SK-N-SH (cell line): Measurements from ENCODE around the gene SPRED1. TPM values are rescaled to one million over a fixed set of nuclear protein-coding genes. Genes with fewer than 3 reads are reported as not detected.

Experiments used
- CTCF ChIA-PET: fragments of 300-600, 350-600 bp; formaldehyde crosslinking; extraction: SDS; loops from one replicate; lab custom pipeline; 2021; lab: Yijun Ruan, JAX
- POLR2A ChIA-PET: fragments of 350-600 bp; sonication (Branson Sonifier 250); formaldehyde crosslinking; extraction: SDS; loops from one replicate; lab custom pipeline; 2020; ENCODE audit warnings: antibody characterized with exemption, inconsistent platforms; lab: Yijun Ruan, JAX
- DNase-seq: peaks from one replicate; pipeline ENCODE4 v3.0.0; 2012
- H2AFZ ChIP-seq: fragments of 200-600 bp; sonication (generic); 2 replicates; pipeline ENCODE4 v1.8.1; 2016; ENCODE audit warnings: antibody characterized with exemption, mild to moderate bottlenecking, low read depth
- H3F3A ChIP-seq: fragments of 200-600 bp; sonication (generic); replicated peaks from 2 replicates; pipeline ENCODE3; 2016; ENCODE audit warnings: antibody characterized with exemption, mild to moderate bottlenecking; ENCODE audit not compliant: insufficient read depth
- H3K27ac ChIP-seq, 2 experiments: fragments of 200-500 bp in 1 of 2; fragments of 200-600 bp in 1 of 2; sonication (Bioruptor generic) in 1 of 2; sonication (generic), shearing (Covaris generic) in 1 of 2; 2 replicates each; pipeline versions ENCODE4 v1.5.1 to v1.6.1; 2014 to 2016; ENCODE audit warnings: low read depth in 2 of 2, inconsistent platforms in 1 of 2, low read length in 1 of 2, mild to moderate bottlenecking in 1 of 2, mixed read lengths in 1 of 2
- H3K27me3 ChIP-seq: fragments of 200-600 bp; sonication (generic), shearing (Covaris generic); 2 replicates; pipeline ENCODE4 v1.6.1; 2016; ENCODE audit warnings: mixed run types; ENCODE audit not compliant: insufficient read depth
- H3K36me3 ChIP-seq, 2 experiments: fragments of 200-500 bp in 1 of 2; fragments of 200-600 bp in 1 of 2; sonication (Bioruptor generic) in 1 of 2; sonication (generic) in 1 of 2; replicated peaks in 1 of 2; 2 replicates each; pipeline versions ENCODE3 to v1.5.1; 2014 to 2016; ENCODE audit warnings: low read length in 1 of 2, mild to moderate bottlenecking in 1 of 2; ENCODE audit not compliant: insufficient read depth in 2 of 2, control insufficient read depth in 1 of 2
- H3K4me1 ChIP-seq, 2 experiments: fragments of 200-500 bp in 1 of 2; fragments of 200-600 bp in 1 of 2; sonication (Bioruptor generic) in 1 of 2; sonication (generic), shearing (Covaris generic) in 1 of 2; 2 replicates each; pipeline versions ENCODE4 v1.5.1 to v1.6.1; 2014 to 2016; ENCODE audit warnings: low read depth in 1 of 2, low read length in 1 of 2, mixed run types in 1 of 2; ENCODE audit not compliant: insufficient read depth in 2 of 2, control insufficient read depth in 1 of 2
- H3K4me2 ChIP-seq: fragments of 200-600 bp; sonication (generic), shearing (Covaris generic); 2 replicates; pipeline ENCODE4 v1.6.1; 2017; ENCODE audit warnings: mixed run types
- H3K4me3 ChIP-seq, 2 experiments: fragments of 200-500 bp in 1 of 2; fragments of 200-600 bp in 1 of 2; sonication (Bioruptor generic) in 1 of 2; sonication (generic), shearing (Covaris generic) in 1 of 2; 2 replicates each; pipeline versions ENCODE4 v1.5.1 to v1.8.1; 2014 to 2016; ENCODE audit warnings: low read depth in 2 of 2, inconsistent platforms in 1 of 2, low read length in 1 of 2, mild to moderate bottlenecking in 1 of 2, mixed read lengths in 1 of 2, moderate library complexity in 1 of 2
- H3K79me2 ChIP-seq: fragments of 200-600 bp; sonication (generic); 2 replicates; pipeline ENCODE4 v1.8.1; 2017; ENCODE audit warnings: mild to moderate bottlenecking; ENCODE audit not compliant: insufficient read depth
- H3K9ac ChIP-seq: fragments of 200-600 bp; sonication (generic); 2 replicates; pipeline ENCODE4 v1.6.1; 2017; ENCODE audit warnings: mixed run types
- H3K9me2 ChIP-seq: fragments of 200-600 bp; sonication (generic); 2 replicates; pipeline ENCODE4 v1.6.1; 2017; ENCODE audit warnings: mixed run types
- H3K9me3 ChIP-seq: fragments of 200-600 bp; sonication (generic); 2 replicates; pipeline ENCODE4 v1.6.1; 2017; ENCODE audit warnings: mixed run types, mild to moderate bottlenecking, moderate library complexity
- H4K20me1 ChIP-seq: fragments of 200-600 bp; sonication (generic); 2 replicates; pipeline ENCODE4 v1.6.1; 2017; ENCODE audit warnings: mild to moderate bottlenecking, mixed run types; ENCODE audit not compliant: insufficient read depth
- ELF1 ChIP-seq: IDR thresholded peaks from 2 replicates; pipeline ENCODE4 v1.4.0; 2012
- EP300 ChIP-seq, 2 experiments: IDR thresholded peaks; 2 replicates each; pipeline versions ENCODE4 v1.4.0 to v1.6.1; 2012; ENCODE audit warnings: borderline replicate concordance in 1 of 2, low read depth in 1 of 2, low read length in 1 of 2
- EZH2phosphoT487 ChIP-seq: fragments of 200-600 bp; sonication (generic); IDR thresholded peaks from 2 replicates; pipeline ENCODE4 v1.6.1; 2017; ENCODE audit warnings: low read depth, mixed run types, mild to moderate bottlenecking, antibody characterized with exemption, moderate library complexity, borderline replicate concordance
- FOSL2 ChIP-seq: IDR thresholded peaks from 2 replicates; pipeline ENCODE4 v1.4.0; 2012; ENCODE audit warnings: low read depth, mild to moderate bottlenecking, moderate library complexity, borderline replicate concordance
- FOXM1 ChIP-seq: IDR thresholded peaks from 2 replicates; pipeline ENCODE4 v1.4.0; 2012; ENCODE audit warnings: low read depth, mild to moderate bottlenecking
- GABPA ChIP-seq: IDR thresholded peaks from 2 replicates; pipeline ENCODE4 v1.4.0; 2012; ENCODE audit warnings: low read depth, mild to moderate bottlenecking
- MAX ChIP-seq: IDR thresholded peaks from 2 replicates; pipeline ENCODE4 v1.4.0; 2012; ENCODE audit warnings: low read depth
- MEF2A ChIP-seq: IDR thresholded peaks from 2 replicates; pipeline ENCODE4 v1.4.0; 2012; ENCODE audit warnings: low read depth, borderline replicate concordance
- MXI1 ChIP-seq: IDR thresholded peaks from 2 replicates; pipeline ENCODE4 v1.6.1; 2012; ENCODE audit warnings: mild to moderate bottlenecking, low read depth, low read length, improper control_type of control experiment
- NRF1 ChIP-seq: IDR thresholded peaks from 2 replicates; pipeline ENCODE4 v1.6.1; 2012; ENCODE audit warnings: low read depth, mild to moderate bottlenecking, low read length
- RFX5 ChIP-seq: IDR thresholded peaks from 2 replicates; pipeline ENCODE4 v1.6.1; 2012; ENCODE audit warnings: mild to moderate bottlenecking, improper control_type of control experiment, low read length
- TCF12 ChIP-seq: IDR thresholded peaks from 2 replicates; pipeline ENCODE4 v1.4.0; 2012
- TEAD4 ChIP-seq: IDR thresholded peaks from 2 replicates; pipeline ENCODE4 v1.4.0; 2012; ENCODE audit warnings: mild to moderate bottlenecking, borderline replicate concordance; ENCODE audit not compliant: insufficient read depth
- USF2 ChIP-seq: fragments of 150-350 bp; IDR thresholded peaks from 2 replicates; pipeline ENCODE4 v1.6.1; 2017; ENCODE audit warnings: antibody characterized with exemption, low read length, low read depth, borderline replicate concordance
- WGBS: methylation state at CpG from one replicate; pipeline ENCODE4 v1.1.6; 2017; ENCODE audit warnings: low lambda C conversion rate; 5-methylcytosine and 5-hydroxymethylcytosine counted together
- polyA plus RNA-seq, 3 experiments: library from polyadenylated mRNA; depleted of rRNA; stranded (reverse); fragments of >200 nt; gene quantifications; 2 replicates each; pipeline ENCODE4 v1.2.3, GENCODE V29; 2012
- TF ChIP-seq, protein P1 (sequence below): IDR thresholded peaks from 2 replicates; pipeline ENCODE4; 2012
- TF ChIP-seq, protein P2 (sequence below): IDR thresholded peaks from 2 replicates; pipeline ENCODE4 v1.4.0; 2012; ENCODE audit warnings: low read depth, borderline replicate concordance
- TF ChIP-seq, protein P3 (sequence below): fragments of 150-350 bp; IDR thresholded peaks from 2 replicates; pipeline ENCODE4 v1.6.1; 2016; ENCODE audit warnings: mild to moderate bottlenecking, low read depth, low read length
- TF ChIP-seq, protein P4 (sequence below): IDR thresholded peaks from 2 replicates; pipeline ENCODE4 v1.4.0; 2012; ENCODE audit warnings: low read depth, borderline replicate concordance

SPRED1 gene
- polyA plus RNA-seq, 1 of the 3 experiments (the other 2 are of a cell fraction) = 4.4 TPM

GRCh38 chr15:38228618-38229017 lies 24.0 kb upstream of the SPRED1 start:
- H3K36me3 ChIP-seq = no peaks in the 10 kb centered on the region
- peaks cover 5 to 6% of the 10 kb centered on the region in 2 experiments; a peak in 3 of 4 replicates for H3K4me1 ChIP-seq
- no peak overlapping the region for H2AFZ ChIP-seq
- CTCF ChIA-PET = no interaction called here
- no peak for DNase-seq
- H4K20me1 ChIP-seq = no peaks in the 10 kb centered on the region
- no peak overlapping the region for H3K4me2 ChIP-seq
- peaks cover 6% of the 10 kb centered on the region for H3F3A ChIP-seq
- no peak for TF ChIP-seq MAX
- TF ChIP-seq USF2 = no peak
- no peak for TF ChIP-seq NRF1
- no peak for TF ChIP-seq GABPA
- no peak for TF ChIP-seq FOSL2
- TF ChIP-seq FOXM1 = no peak
- no peak for TF ChIP-seq TCF12
- TF ChIP-seq EP300 (IDR thresholded peaks at IDR 0.05; ENCODE audit: borderline replicate concordance in 1 of 2, low read depth in 1 of 2, low read length in 1 of 2) = no peak
- TF ChIP-seq RFX5 = no peak
- TF ChIP-seq, protein P1, sequence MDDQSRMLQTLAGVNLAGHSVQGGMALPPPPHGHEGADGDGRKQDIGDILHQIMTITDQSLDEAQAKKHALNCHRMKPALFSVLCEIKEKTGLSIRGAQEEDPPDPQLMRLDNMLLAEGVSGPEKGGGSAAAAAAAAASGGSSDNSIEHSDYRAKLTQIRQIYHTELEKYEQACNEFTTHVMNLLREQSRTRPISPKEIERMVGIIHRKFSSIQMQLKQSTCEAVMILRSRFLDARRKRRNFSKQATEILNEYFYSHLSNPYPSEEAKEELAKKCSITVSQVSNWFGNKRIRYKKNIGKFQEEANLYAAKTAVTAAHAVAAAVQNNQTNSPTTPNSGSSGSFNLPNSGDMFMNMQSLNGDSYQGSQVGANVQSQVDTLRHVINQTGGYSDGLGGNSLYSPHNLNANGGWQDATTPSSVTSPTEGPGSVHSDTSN = no peak
- TF ChIP-seq, protein P2, sequence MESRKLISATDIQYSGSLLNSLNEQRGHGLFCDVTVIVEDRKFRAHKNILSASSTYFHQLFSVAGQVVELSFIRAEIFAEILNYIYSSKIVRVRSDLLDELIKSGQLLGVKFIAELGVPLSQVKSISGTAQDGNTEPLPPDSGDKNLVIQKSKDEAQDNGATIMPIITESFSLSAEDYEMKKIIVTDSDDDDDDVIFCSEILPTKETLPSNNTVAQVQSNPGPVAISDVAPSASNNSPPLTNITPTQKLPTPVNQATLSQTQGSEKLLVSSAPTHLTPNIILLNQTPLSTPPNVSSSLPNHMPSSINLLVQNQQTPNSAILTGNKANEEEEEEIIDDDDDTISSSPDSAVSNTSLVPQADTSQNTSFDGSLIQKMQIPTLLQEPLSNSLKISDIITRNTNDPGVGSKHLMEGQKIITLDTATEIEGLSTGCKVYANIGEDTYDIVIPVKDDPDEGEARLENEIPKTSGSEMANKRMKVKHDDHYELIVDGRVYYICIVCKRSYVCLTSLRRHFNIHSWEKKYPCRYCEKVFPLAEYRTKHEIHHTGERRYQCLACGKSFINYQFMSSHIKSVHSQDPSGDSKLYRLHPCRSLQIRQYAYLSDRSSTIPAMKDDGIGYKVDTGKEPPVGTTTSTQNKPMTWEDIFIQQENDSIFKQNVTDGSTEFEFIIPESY = no peak
- TF ChIP-seq ELF1 = no peak
- no peaks in the 10 kb centered on the region for H3K27me3 ChIP-seq
- no peak overlapping the region for H3K27ac ChIP-seq
- 97% methylated on average over 1 of the region's 1 CpG for WGBS
- POLR2A ChIA-PET = interaction anchor here (0.6 to 0.7 kb wide), 2 partner anchors 23 to 42 kb away, joined by 3 read pairs; no protein-coding TSS in a partner anchor
- H3K9me2 ChIP-seq = no peaks in the 10 kb centered on the region
- no peak overlapping the region for H3K4me3 ChIP-seq
- H3K9me3 ChIP-seq = no peaks in the 10 kb centered on the region
- H3K9ac ChIP-seq = no peak overlapping the region
- no peaks in the 10 kb centered on the region for H3K79me2 ChIP-seq

DNA sequence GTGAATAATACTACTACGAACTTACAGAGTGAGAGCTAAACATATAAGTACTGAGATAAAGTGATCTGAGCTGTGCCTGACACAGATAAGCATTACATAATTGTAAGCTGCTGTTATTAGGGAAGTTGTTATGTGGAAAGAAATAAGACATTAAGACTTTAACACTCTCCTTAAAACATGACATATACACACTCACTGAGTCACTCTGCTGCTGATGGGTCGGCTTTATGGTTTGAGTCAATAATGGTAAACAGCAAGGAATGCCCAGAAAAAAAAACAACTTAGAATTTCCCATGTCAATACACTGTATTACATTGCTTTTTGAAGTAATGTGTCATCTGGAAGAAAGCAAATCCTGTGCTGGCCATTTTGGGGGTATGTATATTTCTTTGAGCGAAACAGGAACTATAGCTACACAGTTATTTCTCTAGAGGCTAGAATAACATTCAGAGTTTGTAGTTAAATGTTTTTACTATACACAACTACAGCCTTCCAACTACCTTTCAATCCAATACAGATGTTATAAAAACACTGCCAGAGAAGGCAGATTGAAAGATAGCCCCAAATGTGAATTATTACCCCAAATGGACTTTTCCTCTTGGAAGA lies 22.8 kb upstream of the SPRED1 start:
- Histone ChIP-seq H4K20me1 (no peaks in the 10 kb centered on the region), H3K79me2 (no peaks in the 10 kb centered on the region), H3K4me1 (peaks cover 5 to 6% of the 10 kb centered on the region in 2 experiments; a peak in 3 of 4 replicates), H3K27me3 (no peaks in the 10 kb centered on the region), H2AFZ (no peak overlapping the region), H3F3A (peaks cover 6% of the 10 kb centered on the region), H3K9me3 (no peaks in the 10 kb centered on the region), H3K4me3 (no peak overlapping the region), H3K27ac (no peak overlapping the region), H3K9me2 (no peaks in the 10 kb centered on the region), H3K4me2 (no peak overlapping the region), H3K36me3 (no peaks in the 10 kb centered on the region), H3K9ac (no peak overlapping the region)
- no peak for DNase-seq
- WGBS = 83% methylated on average over 3 of the region's 3 CpGs
- ChIA-PET CTCF (interaction anchor here (0.7 to 1.3 kb wide), 2 partner anchors 8 to 1263 kb away, joined by 3 read pairs; no protein-coding TSS in a partner anchor), POLR2A (no interaction called here)
- TF ChIP-seq MEF2A (no peak), TCF12 (no peak), EZH2phosphoT487 (no peak), TEAD4 (no peak), MXI1 (no peak)
- TF ChIP-seq, protein P3, sequence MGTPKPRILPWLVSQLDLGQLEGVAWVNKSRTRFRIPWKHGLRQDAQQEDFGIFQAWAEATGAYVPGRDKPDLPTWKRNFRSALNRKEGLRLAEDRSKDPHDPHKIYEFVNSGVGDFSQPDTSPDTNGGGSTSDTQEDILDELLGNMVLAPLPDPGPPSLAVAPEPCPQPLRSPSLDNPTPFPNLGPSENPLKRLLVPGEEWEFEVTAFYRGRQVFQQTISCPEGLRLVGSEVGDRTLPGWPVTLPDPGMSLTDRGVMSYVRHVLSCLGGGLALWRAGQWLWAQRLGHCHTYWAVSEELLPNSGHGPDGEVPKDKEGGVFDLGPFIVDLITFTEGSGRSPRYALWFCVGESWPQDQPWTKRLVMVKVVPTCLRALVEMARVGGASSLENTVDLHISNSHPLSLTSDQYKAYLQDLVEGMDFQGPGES = no peak
- TF ChIP-seq, protein P4, sequence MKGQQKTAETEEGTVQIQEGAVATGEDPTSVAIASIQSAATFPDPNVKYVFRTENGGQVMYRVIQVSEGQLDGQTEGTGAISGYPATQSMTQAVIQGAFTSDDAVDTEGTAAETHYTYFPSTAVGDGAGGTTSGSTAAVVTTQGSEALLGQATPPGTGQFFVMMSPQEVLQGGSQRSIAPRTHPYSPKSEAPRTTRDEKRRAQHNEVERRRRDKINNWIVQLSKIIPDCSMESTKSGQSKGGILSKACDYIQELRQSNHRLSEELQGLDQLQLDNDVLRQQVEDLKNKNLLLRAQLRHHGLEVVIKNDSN = no peak
